GM19099 (cell line): ENCODE results near the gene CAMK4.

Experiments
- POLR2A ChIP-seq: IDR thresholded peaks from 3 replicates; pipeline ENCODE4 v1.6.1; 2011; ENCODE audit warnings: low read depth; ENCODE audit not compliant: insufficient read length; ENCODE audit errors: extremely low read depth

CAMK4 gene

DNA sequence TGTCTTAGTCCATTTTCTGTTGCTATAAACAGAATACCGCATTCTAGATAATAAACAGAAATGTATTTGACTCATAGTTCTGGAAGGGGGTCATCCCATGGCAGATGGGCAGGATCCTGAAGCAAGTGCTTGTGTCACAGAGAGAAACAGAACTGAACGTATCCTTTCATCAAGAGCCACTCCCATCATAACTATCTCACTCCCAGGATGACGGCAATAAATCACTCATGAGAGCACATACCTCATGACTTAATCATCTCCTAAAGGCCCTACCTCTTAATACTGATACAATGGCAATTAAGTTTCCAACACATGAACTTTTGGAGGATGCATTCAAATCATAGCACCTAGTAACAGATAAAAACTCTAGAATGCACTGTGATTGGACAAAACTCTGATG lies 142.9 kb downstream of the CAMK4 start:
- no peak for TF ChIP-seq POLR2A

- no peak for TF ChIP-seq POLR2A
These were observed 148.6 kb downstream of the CAMK4 start for GRCh38 chr5:111372799-111373198.

- TF ChIP-seq POLR2A: no peak
These were observed 150.2 kb downstream of the CAMK4 start for GRCh38 chr5:111374380-111374779.

- TF ChIP-seq POLR2A: no peak
These were observed 151.5 kb downstream of the CAMK4 start for GRCh38 chr5:111375645-111376044.

- no peak for TF ChIP-seq POLR2A
These were observed 153.1 kb downstream of the CAMK4 start for GRCh38 chr5:111377306-111377705.

GRCh38 chr5:111379391-111379816 lies 155.2 kb downstream of the CAMK4 start:
- TF ChIP-seq POLR2A: no peak

- TF ChIP-seq POLR2A: no peak
These were observed 159.2 kb downstream of the CAMK4 start for GRCh38 chr5:111383288-111383970.

- no peak for TF ChIP-seq POLR2A
These were observed 160.0 kb downstream of the CAMK4 start for GRCh38 chr5:111384220-111384619.

- no peak for TF ChIP-seq POLR2A
These were observed 160.9 kb downstream of the CAMK4 start for GRCh38 chr5:111385051-111385450.

- no peak for TF ChIP-seq POLR2A
These were observed 162.0 kb downstream of the CAMK4 start for GRCh38 chr5:111385970-111386831.

- no peak for TF ChIP-seq POLR2A
These were observed 162.6 kb downstream of the CAMK4 start for GRCh38 chr5:111386832-111387162.

DNA sequence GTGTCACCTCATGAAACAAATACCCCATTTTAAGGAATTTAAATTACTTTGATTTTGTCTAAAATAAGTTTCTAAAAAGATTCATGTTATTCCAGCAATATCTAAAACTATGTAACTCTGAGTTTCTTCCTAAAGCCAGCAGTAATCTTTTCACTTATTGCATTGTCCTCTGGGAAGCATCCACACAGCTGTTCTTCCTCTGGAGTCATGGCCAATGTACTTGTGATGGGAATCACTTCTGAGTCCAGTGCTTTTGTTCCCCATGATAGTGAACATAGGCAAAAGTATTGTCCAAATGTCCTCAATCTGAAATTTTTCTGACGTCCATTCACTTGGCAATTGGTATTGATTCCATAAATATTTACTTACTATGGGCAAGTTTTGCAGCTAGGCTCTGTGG lies 163.2 kb downstream of the CAMK4 start:
- no peak for TF ChIP-seq POLR2A

- no peak for TF ChIP-seq POLR2A
These were observed 165.4 kb downstream of the CAMK4 start for GRCh38 chr5:111389390-111390082.

DNA sequence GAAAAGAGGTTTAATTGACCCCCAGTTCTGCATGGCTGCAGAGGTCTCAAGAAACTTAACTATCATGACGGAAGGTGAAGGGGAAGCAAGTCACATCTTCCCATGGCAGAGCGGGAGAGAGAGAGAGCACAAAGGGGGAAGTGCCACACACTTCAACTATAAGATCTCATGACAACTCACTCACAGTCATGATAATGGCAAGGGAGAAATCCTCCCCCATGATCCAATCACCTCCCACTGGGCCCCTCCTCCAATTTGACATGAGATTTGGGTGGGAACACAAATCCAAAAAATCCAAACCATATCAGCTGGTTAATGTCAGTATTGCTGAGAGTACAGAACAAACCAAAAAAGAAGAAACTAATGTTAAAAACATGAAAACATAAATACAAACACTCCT lies 168.0 kb downstream of the CAMK4 start:
- TF ChIP-seq POLR2A: no peak

- TF ChIP-seq POLR2A: no peak
These were observed 170.4 kb downstream of the CAMK4 start for GRCh38 chr5:111394586-111394985.

DNA sequence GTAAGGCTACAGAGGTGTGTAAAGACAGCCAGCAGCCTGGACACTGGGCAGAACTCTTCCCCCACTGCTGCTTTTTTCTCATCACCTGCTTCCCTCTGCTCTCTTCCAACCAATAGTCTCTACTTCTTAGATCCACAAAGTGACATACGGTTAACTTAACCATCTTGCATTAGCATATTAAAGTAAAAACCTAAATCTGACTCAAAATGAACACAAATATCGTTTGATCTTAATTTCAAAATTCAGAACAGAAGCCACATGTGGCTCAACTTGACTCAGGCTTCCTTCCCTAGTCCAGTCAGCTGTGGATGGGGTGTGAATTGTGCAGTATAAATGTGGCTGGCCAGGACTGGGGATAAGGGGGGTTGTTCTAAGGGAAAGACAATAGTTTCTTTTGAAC lies 173.8 kb downstream of the CAMK4 start:
- no peak for TF ChIP-seq POLR2A
